Stomach (tissue), 19 donors: ENCODE measurements around the gene NUPR2. TPM values are rescaled to one million over a fixed set of nuclear protein-coding genes. Genes with fewer than 3 reads are reported as not detected.
A peak's percentile ranks its signal among the peaks of the same experiment; 100 is the strongest.
"Not testable (repeated sequence)": the region's sequence is repeated elsewhere in the genome, so short reads cannot be mapped to it uniquely, and the experiment has no call there.

Experiments used
- DNase-seq, 2 donors: peaks; one replicate each; pipeline versions ENCODE4 v3.0.0 to v3.0.0-alpha.2; 2013 to 2019
- H3K27ac ChIP-seq, 5 donors: fragments of 200-600 bp in 4 of 5; sonication (generic) in 4 of 5; one replicate each; pipeline ENCODE4 v1.5.1; 2013 to 2019; ENCODE audit warnings: mild to moderate bottlenecking in 1 of 5, moderate library complexity in 1 of 5
- H3K27me3 ChIP-seq, 3 donors: fragments of 200-600 bp; sonication (generic); one replicate each; pipeline ENCODE4 v1.5.1; 2017 to 2019; ENCODE audit warnings: mixed run types in 1 of 3
- H3K36me3 ChIP-seq, 4 donors: fragments of 200-600 bp; sonication (generic); 1 replicate in 3 of 4; 2 replicates in 1 of 4; pipeline ENCODE4 v1.5.1; 2016 to 2019
- H3K4me1 ChIP-seq, 4 donors: fragments of 200-600 bp; sonication (generic); one replicate each; pipeline ENCODE4 v1.5.1; 2016 to 2019
- H3K4me3 ChIP-seq, 4 donors: fragments of 200-600 bp; sonication (generic) in 3 of 4; one replicate each; pipeline ENCODE4 v1.5.1; 2016 to 2019; ENCODE audit warnings: mild to moderate bottlenecking in 1 of 4
- H3K9me3 ChIP-seq, 4 donors: fragments of 200-600 bp; sonication (generic); one replicate each; pipeline ENCODE4 v1.5.1; 2016 to 2019
- CTCF ChIP-seq, 7 experiments: fragments of 450-650 bp in 4 of 7; fragments of 200-600 bp in 3 of 7; sonication (generic) in 3 of 7; IDR thresholded peaks; one replicate each; pipeline ENCODE4 v1.5.1; 2016 to 2019; ENCODE audit warnings: antibody characterized with exemption in 7 of 7, control low read depth in 2 of 7, mild to moderate bottlenecking in 1 of 7
- EP300 ChIP-seq: sonication (generic); formaldehyde crosslinking; IDR thresholded peaks from one replicate; pipeline ENCODE4 v1.6.1; 2017; ENCODE audit warnings: antibody characterized with exemption
- POLR2A ChIP-seq, 4 donors: fragments of 450-650 bp; IDR thresholded peaks; one replicate each; pipeline ENCODE4 v1.6.1; 2016; ENCODE audit warnings: antibody characterized with exemption in 4 of 4, control low read depth in 2 of 4, mild to moderate bottlenecking in 1 of 4, moderate library complexity in 1 of 4
- POLR2AphosphoS5 ChIP-seq, 3 donors: sonication (generic); formaldehyde crosslinking; IDR thresholded peaks; one replicate each; pipeline ENCODE4 v1.6.1; 2016; ENCODE audit warnings: antibody characterized with exemption in 3 of 3
- WGBS, 5 donors: extraction: QIAGEN DNeasy Blood & Tissue Kit in 3 of 5; methylation state at CpG; one replicate each; pipeline versions ENCODE4 v1.1.5 to v1.1.7; 2013 to 2018; 5-methylcytosine and 5-hydroxymethylcytosine counted together
- intact Hi-C: fragments of 100-400 bp; cut with DNase I; formaldehyde crosslinking; loops from one replicate; pipeline ENCODE4 v1.15.1; 2023; ENCODE audit warnings: low total_unique reads
- long read RNA-seq, 10 donors: transcript quantifications; one replicate each; lab custom pipeline, GENCODE V29; 2026
- polyA plus RNA-seq, 3 donors: library from polyadenylated mRNA; stranded (reverse); fragments of 200-250 nt; gene quantifications; one replicate each; pipeline ENCODE4 v1.2.3, GENCODE V29; 2013
- total RNA-seq, 5 donors: library from RNA; depleted of rRNA; stranded (reverse); fragments of >200 nt; gene quantifications; one replicate each; pipeline versions ENCODE4 v1.1.0 to v1.2.3, GENCODE V29; 2014 to 2016
- donor health status: healthy with polysubstance abuse.
- donor health status: Bipolar disorder and iron deficiency.
- donor health status: healthy.

NUPR2 gene
- total RNA-seq (10 to 100 TPM in 1 of 5 donors, 1 to 10 TPM in 1, not detected in 3; 9.5 to 21.9 TPM), polyA plus RNA-seq (10 to 100 TPM in 2 of 3 donors, 1 to 10 TPM in 1; 9.8 to 10.7 (median 10.1) TPM)
- long read RNA-seq, donor 1, partial matches to known transcripts, result 0 of 1 reads
- long read RNA-seq, donor 1, other reads (novel, unspliced or antisense), result 0 of 1 reads
- long read RNA-seq, donor 2, partial matches to known transcripts, result 0 of 1 reads
- long read RNA-seq, donor 2, other reads (novel, unspliced or antisense), result 0 of 1 reads
- long read RNA-seq, donor 3, transcript NUPR2-201 (2 exons, 603 nt), result major isoform, 6 of 6 reads
- long read RNA-seq, donor 3, partial matches to known transcripts, result 0 of 6 reads
- long read RNA-seq, donor 3, other reads (novel, unspliced or antisense), result 0 of 6 reads
- long read RNA-seq, donor 4, result 0 reads
- long read RNA-seq, donor 5, transcript NUPR2-201 (2 exons, 603 nt), result major isoform, 7 of 7 reads
- long read RNA-seq, donor 5, partial matches to known transcripts, result 0 of 7 reads
- long read RNA-seq, donor 5, other reads (novel, unspliced or antisense), result 0 of 7 reads
- long read RNA-seq, donor 6, transcript NUPR2-201 (2 exons, 603 nt), result major isoform, 9 of 9 reads
- long read RNA-seq, donor 6, partial matches to known transcripts, result 0 of 9 reads
- long read RNA-seq, donor 6, other reads (novel, unspliced or antisense), result 0 of 9 reads
- long read RNA-seq, donor 7, partial matches to known transcripts, result 0 of 2 reads
- long read RNA-seq, donor 7, other reads (novel, unspliced or antisense), result 0 of 2 reads
- long read RNA-seq, donor 8, transcript NUPR2-201 (2 exons, 603 nt), result major isoform, 10 of 10 reads
- long read RNA-seq, donor 8, partial matches to known transcripts, result 0 of 10 reads
- long read RNA-seq, donor 8, other reads (novel, unspliced or antisense), result 0 of 10 reads
- long read RNA-seq, donor 9, transcript NUPR2-201 (2 exons, 603 nt), result major isoform, 7 of 7 reads
- long read RNA-seq, donor 9, partial matches to known transcripts, result 0 of 7 reads
- long read RNA-seq, donor 9, other reads (novel, unspliced or antisense), result 0 of 7 reads
- long read RNA-seq, donor 10, result 0 reads

- peak; percentile 45 to 75 for DNase-seq
- H3K4me1 ChIP-seq, result peaks cover 5 to 17% (median 8%) of the 10 kb centered on the region in 4 donors
- no peak for TF ChIP-seq POLR2A (IDR thresholded peaks at IDR 0.05)
- TF ChIP-seq POLR2AphosphoS5 (IDR thresholded peaks at IDR 0.05), result peak in 1 of 3 donors; percentile 16
- H3K4me3 ChIP-seq, result peak within 1 kb of the TSS; percentile 34 to 49 (median 39)
- no peaks in the 10 kb centered on the region for H3K9me3 ChIP-seq
- intact Hi-C loops, result no loop called here
- H3K27me3 ChIP-seq, result peaks cover 0 to 25% (median 10%) of the 10 kb centered on the region in 3 donors
- WGBS, 5 donors, result 5 to 10% (median 8%) methylated on average over 27 to 65 of the region's 65 CpGs
- no peaks in the 10 kb centered on the region for H3K36me3 ChIP-seq
- H3K27ac ChIP-seq, result peak within 1 kb of the TSS; percentile 38 to 73 (median 55)
Measured at GRCh38 chr7:56115852-56116538, at the start of gene NUPR2. Gene NUPR2, minus strand, starts transcription at chr7:56116417. Its CDS starts 103 bp downstream, at chr7:56116314.

GRCh38 chr7:56157238-56157790, 41.1 kb upstream of the NUPR2 start:
- Histone ChIP-seq H3K4me1 (peaks cover 0 to 7% (median 0%) of the 10 kb centered on the region in 4 donors), H3K27me3 (no peaks in the 10 kb centered on the region), H3K9me3 (peaks cover 0 to 39% (median 19%) of the 10 kb centered on the region in 4 donors), H3K36me3 (no peaks in the 10 kb centered on the region), H3K4me3 (no peak overlapping the region), H3K27ac (no peak overlapping the region)
- TF ChIP-seq POLR2A (IDR thresholded peaks at IDR 0.05) (no peak), CTCF (IDR thresholded peaks at IDR 0.05) (no peak), POLR2AphosphoS5 (IDR thresholded peaks at IDR 0.05) (no peak), EP300 (no peak)
- WGBS, 5 donors, result 0 to 4% (median 0%) methylated on average over 1 of the region's 1 CpG
- intact Hi-C loops, result no loop called here
- DNase-seq, result peak in 1 of 2 donors; percentile 8

- H3K27me3 ChIP-seq, H3K4me1 ChIP-seq, intact Hi-C loops, H3K9me3 ChIP-seq, H3K4me3 ChIP-seq, DNase-seq, H3K27ac ChIP-seq, H3K36me3 ChIP-seq: not testable (repeated sequence)
- WGBS, 5 donors, result 40 to 72% (median 69%) methylated on average over 2 of the region's 2 CpGs
Measured at GRCh38 chr7:56131062-56131461, 14.8 kb upstream of the NUPR2 start.

- intact Hi-C loops, result no loop called here
- 74 to 79% (median 78%) methylated on average over 7 of the region's 7 CpGs for WGBS, 5 donors
- Histone ChIP-seq H3K36me3 (no peaks in the 10 kb centered on the region), H3K9me3 (no peaks in the 10 kb centered on the region), H3K4me3 (no peak overlapping the region), H3K27me3 (no peaks in the 10 kb centered on the region), H3K4me1 (no peaks in the 10 kb centered on the region), H3K27ac (no peak overlapping the region)
- DNase-seq, result no peak
- TF ChIP-seq POLR2A (IDR thresholded peaks at IDR 0.05) (no peak), CTCF (IDR thresholded peaks at IDR 0.05) (no peak), POLR2AphosphoS5 (IDR thresholded peaks at IDR 0.05) (no peak)
Measured at GRCh38 chr7:56127241-56127975, 11.2 kb upstream of the NUPR2 start.
